Skeletal muscle satellite cell (primary cell): Measurements from ENCODE around the gene KLHL30.

Experiments
- H3K27me3 ChIP-seq: 2 replicates; pipeline ENCODE4 v1.7.0; 2013; ENCODE audit warnings: low read length; ENCODE audit not compliant: control insufficient read depth, insufficient read depth
- H3K36me3 ChIP-seq: 2 replicates; pipeline ENCODE4 v1.7.0; 2013; ENCODE audit warnings: mild to moderate bottlenecking, control low read depth, low read length; ENCODE audit not compliant: insufficient read depth
- H3K4me1 ChIP-seq: 2 replicates; pipeline ENCODE4 v1.7.0; 2013; ENCODE audit warnings: low read length; ENCODE audit not compliant: control insufficient read depth, insufficient read depth
- H3K4me2 ChIP-seq: 2 replicates; pipeline ENCODE4 v1.7.0; 2013; ENCODE audit warnings: mild to moderate bottlenecking, low read length
- H3K4me3 ChIP-seq: 2 replicates; pipeline ENCODE4 v1.7.0; 2013; ENCODE audit warnings: low read length
- H3K9ac ChIP-seq: 2 replicates; pipeline ENCODE4 v1.7.0; 2013; ENCODE audit warnings: mild to moderate bottlenecking, low read depth, low read length, moderate library complexity
- H3K9me3 ChIP-seq: replicated peaks from 2 replicates; pipeline ENCODE4 v1.7.0; 2013; ENCODE audit warnings: mild to moderate bottlenecking, control low read depth, low read length

Gene KLHL30

DNA sequence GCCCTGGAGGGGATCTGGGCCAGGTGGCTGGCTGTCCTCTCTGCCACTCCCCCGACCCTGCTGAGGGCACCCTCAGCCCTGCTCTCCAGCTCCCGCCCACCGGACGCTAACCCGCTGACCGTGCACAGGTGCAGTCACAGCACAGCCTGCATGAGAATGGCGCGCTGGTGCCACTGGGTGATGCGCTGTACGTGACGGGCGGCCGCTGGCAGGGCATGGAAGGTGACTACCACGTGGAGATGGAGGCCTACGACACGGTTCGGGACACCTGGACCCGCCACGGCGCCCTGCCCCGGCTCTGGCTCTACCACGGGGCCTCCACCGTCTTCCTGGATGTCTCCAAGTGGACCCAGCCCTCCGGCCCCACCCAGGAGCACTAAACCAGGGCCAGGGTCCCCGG is 12.2 kb downstream of the KLHL30 start:
- peaks cover 8% of the 10 kb centered on the region for H3K4me1 ChIP-seq
- H3K4me3 ChIP-seq, result no peak overlapping the region
- H3K4me2 ChIP-seq, result no peak overlapping the region
- H3K36me3 ChIP-seq, result no peaks in the 10 kb centered on the region
- no peaks in the 10 kb centered on the region for H3K9me3 ChIP-seq
- H3K9ac ChIP-seq, result no peak overlapping the region
- no peaks in the 10 kb centered on the region for H3K27me3 ChIP-seq

DNA sequence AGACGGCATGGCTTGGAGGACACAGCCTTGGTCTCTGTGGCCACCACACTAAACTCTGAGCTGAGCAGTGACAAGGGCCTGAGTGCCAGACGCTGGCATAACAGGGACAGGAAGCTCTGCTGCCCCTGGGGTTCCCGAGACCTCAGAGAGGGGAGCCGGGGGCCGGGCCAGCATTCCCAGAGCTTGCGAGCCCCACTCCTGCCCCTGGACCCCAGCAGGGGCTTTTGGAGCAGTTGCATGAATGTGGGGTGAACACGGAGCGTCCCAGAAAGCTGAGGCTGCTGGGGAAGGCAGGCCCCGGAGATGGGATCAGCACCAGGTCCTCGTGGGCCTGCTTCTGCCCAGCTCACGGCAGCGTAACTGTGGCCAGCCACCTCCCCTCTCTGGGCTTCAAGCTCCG is 12.7 kb downstream of the KLHL30 start:
- H3K4me3 ChIP-seq, result no peak overlapping the region
- H3K4me2 ChIP-seq, result no peak overlapping the region
- H3K9me3 ChIP-seq, result no peaks in the 10 kb centered on the region
- H3K36me3 ChIP-seq, result no peaks in the 10 kb centered on the region
- no peak overlapping the region for H3K9ac ChIP-seq
- no peaks in the 10 kb centered on the region for H3K27me3 ChIP-seq
- peaks cover 13% of the 10 kb centered on the region for H3K4me1 ChIP-seq

DNA sequence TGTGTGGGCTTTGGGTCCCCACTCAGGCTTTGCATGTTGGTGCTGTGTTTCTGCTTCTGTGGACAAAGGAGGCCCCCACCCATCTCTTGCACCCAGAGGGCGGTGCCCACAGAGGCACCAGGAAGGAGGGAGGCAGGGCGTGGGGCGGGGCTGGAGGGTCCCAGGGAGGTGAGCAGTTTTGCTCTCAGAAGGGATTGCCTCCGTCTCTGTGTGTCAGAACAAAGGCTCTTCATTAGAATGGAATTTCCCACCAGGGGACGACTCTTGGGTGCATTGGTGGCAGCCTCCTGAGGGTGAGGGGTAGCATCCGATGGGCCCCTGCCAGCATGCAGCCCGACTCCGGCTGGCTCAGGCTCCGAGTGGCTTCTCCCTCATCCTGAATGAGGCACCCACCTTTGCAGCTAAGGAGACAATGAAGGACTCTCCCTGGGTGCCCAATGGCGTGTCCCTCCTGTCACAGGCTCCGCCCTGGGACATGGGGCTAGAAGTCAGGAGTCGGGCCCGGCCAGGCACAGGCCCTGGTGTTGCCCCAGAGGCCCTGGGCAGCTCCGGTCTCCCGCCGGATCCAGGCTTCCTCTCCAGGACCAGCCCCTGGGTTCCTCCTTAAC is 13.3 kb downstream of the KLHL30 start:
- Histone ChIP-seq H3K4me1 (peaks cover 13% of the 10 kb centered on the region), H3K9me3 (no peaks in the 10 kb centered on the region), H3K4me3 (no peak overlapping the region), H3K36me3 (no peaks in the 10 kb centered on the region), H3K4me2 (no peak overlapping the region), H3K9ac (no peak overlapping the region), H3K27me3 (no peaks in the 10 kb centered on the region)

DNA sequence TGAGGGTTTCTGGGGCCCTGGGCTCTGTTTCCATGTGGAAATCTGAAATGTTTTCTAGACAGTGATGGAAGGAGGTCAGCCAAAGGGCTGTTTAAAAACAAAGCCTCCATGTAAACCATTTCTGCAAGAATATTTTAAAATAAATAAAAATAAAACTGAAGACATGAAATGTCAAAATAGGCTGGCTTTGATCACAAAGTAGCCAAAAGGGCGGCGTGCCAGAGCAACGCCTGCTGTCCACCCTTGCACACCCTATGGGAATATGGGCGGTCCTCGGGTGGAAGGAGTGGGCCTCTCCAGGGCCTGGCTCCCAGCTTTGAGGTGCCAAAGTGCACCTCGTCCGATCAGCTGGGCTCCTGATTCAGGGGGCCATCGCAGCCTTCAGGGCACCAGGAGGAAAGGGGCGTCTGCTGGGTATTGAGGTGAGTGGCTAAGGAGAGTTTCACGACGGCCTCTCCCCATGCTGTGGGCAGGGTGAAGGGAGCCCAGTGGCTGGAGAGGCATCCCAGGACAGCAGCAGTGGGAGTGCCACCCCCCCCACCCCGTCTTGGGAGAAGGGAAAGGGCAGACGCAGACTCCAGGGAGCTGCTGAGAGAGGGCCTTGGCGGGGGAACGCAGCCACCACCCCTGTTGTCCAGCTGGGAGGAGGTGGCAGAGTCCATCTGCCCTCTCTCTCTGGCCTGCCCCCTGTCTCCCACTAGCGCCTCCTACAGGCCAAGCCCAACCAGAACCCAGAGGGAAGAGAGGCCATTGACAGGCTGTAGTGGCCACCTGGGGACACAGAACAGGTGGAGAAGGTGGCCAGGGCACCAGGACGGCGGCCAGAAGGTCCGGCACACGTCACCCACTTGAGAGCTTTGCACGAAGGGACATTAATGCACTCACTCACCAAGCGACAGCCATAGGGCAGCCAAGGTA is 14.6 kb downstream of the KLHL30 start:
- H3K27me3 ChIP-seq, result no peaks in the 10 kb centered on the region
- H3K9me3 ChIP-seq, result no peaks in the 10 kb centered on the region
- no peaks in the 10 kb centered on the region for H3K36me3 ChIP-seq
- H3K9ac ChIP-seq, result no peak overlapping the region
- no peak overlapping the region for H3K4me2 ChIP-seq
- no peak overlapping the region for H3K4me3 ChIP-seq
- peaks cover 13% of the 10 kb centered on the region for H3K4me1 ChIP-seq

DNA sequence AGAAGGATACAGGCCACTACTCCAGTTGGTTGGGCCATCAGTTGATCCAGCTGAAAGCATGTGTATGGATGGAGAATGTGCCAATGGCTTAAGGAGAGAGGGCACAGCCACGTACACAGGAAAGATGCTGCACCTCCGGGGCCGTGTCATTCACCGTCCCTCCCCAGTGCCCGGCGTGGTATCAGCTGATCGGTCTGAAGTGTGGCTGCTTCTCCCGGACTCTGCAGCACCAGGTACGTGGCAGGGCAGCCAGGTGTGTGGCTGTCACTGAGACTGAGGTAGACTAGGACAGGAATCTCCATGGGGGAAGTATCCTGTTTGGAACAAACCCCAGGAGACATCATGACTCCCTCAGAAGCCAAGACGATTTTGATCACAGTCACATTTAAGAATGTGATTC is 16.1 kb downstream of the KLHL30 start:
- no peak overlapping the region for H3K4me3 ChIP-seq
- H3K36me3 ChIP-seq, result no peaks in the 10 kb centered on the region
- no peaks in the 10 kb centered on the region for H3K9me3 ChIP-seq
- H3K9ac ChIP-seq, result no peak overlapping the region
- no peaks in the 10 kb centered on the region for H3K27me3 ChIP-seq
- H3K4me1 ChIP-seq, result peaks cover 18% of the 10 kb centered on the region
- no peak overlapping the region for H3K4me2 ChIP-seq

DNA sequence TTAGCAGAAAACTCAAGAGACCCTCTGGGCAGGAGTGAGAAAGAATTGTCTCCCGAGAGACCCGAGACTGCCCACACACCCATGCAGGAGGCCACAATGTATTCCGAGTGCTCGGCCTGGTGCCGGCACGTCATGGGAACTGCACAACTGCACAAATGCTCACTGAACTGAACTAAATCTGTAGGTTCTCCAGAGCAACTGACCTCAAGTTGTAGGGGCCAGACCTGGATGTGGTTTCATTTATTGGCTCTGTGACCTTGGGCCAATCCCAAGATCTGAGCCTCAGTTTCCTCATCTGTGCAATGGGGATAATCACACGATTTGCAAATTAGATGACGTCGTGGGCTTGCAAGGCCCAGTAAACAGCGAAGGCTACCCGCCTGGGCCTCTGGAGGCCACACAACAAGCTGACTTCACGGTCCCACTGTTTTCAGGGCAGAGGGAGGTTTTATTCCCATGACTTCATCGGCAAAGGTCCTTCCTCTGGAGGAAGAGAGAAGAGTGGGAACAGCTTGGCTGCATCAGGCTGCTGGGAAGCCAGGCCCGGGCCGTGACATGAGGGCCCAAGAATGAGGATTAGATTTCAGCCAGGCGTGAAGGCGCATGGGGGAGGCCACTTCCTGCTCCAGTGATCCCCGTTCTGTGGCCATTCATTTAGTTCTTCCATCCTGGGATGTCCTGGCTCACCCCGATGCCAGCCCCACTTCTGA is 16.7 kb downstream of the KLHL30 start:
- H3K36me3 ChIP-seq, result no peaks in the 10 kb centered on the region
- peak overlapping the region; percentile 62 for H3K9ac ChIP-seq
- no peaks in the 10 kb centered on the region for H3K27me3 ChIP-seq
- peaks cover 24% of the 10 kb centered on the region for H3K4me1 ChIP-seq
- no peak overlapping the region for H3K4me2 ChIP-seq
- H3K9me3 ChIP-seq, result no peaks in the 10 kb centered on the region
- H3K4me3 ChIP-seq, result no peak overlapping the region

DNA sequence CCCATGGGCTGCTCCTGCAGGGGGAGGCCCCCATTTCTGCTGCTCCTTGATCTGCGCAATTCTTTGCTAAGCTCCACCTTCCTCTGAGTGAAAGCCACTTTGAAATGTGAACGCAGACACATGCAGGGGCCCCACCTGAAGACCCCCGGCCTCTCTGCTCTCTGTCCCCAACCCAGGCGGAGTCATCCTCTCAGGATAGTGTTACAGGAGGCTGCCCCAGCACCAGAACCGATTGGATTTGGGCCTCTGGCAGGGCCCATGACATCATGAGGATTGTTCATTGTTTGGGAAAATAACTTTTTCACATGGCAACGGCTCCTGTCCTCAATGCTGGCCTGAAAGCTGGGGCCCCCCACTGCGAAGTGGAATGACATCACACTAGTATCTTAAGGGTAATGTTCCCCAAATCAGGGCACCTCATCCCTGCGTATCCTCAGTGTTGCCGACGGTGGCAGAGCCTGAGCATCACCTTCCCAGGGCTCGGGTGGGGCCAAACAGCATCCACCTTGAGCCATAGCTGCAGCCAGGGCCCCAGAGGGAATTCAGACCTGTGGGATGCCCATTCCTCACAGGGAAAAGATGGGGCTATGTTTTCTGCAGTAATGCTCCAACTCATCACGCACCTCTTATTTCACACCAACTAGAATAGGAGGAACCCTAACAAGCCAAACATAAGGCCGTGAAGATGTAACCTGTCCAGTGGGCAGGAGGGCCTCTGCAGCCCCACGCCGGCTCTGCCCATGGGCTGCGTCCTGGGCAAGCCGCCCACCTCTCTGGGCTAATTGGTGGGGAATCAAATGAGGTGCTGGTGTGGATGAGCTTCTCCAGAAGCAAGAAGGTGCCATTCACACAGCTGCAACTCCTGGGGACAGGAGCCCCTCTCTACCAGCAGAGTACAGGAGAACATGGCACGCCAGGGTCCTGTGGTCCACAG is 17.6 kb downstream of the KLHL30 start:
- Histone ChIP-seq H3K9me3 (no peaks in the 10 kb centered on the region), H3K9ac (peak overlapping the region; percentile 62)

DNA sequence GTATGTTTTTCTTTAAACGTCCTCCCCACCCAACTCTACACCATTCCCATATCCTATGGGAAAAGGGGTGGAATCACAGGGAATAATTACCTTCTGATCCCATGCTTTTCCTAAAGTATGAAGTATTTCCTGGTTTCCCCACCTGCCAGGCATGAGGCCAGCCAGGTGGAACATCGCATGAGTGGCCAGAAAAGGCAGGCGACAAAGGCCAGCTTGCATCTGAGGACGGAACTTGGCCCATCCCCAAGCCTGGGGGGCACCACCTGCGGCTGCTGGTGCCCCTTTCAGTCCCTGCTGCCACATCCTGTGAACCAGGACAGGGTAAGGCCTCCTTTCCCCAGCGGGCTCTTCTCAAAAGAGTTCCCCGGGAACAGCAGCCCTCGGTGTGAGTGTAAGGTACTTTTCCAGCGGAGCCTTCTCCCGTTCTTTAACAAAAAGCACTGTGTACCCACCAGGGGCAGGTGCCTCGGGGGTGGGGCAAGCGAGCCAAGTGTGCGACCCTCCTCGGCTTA is 19.1 kb downstream of the KLHL30 start:
- H3K9ac ChIP-seq, result no peak overlapping the region
- H3K27me3 ChIP-seq, result no peaks in the 10 kb centered on the region
- peaks cover 32% of the 10 kb centered on the region for H3K4me1 ChIP-seq
- H3K4me3 ChIP-seq, result no peak overlapping the region
- H3K36me3 ChIP-seq, result no peaks in the 10 kb centered on the region
- no peaks in the 10 kb centered on the region for H3K9me3 ChIP-seq
- H3K4me2 ChIP-seq, result no peak overlapping the region

More for the DNA sequence above, 17.6 kb downstream of the KLHL30 start:
- no peaks in the 10 kb centered on the region for H3K36me3 ChIP-seq
- H3K4me2 ChIP-seq, result no peak overlapping the region
- H3K4me1 ChIP-seq, result peaks cover 32% of the 10 kb centered on the region
- no peak overlapping the region for H3K4me3 ChIP-seq
- no peaks in the 10 kb centered on the region for H3K27me3 ChIP-seq

DNA sequence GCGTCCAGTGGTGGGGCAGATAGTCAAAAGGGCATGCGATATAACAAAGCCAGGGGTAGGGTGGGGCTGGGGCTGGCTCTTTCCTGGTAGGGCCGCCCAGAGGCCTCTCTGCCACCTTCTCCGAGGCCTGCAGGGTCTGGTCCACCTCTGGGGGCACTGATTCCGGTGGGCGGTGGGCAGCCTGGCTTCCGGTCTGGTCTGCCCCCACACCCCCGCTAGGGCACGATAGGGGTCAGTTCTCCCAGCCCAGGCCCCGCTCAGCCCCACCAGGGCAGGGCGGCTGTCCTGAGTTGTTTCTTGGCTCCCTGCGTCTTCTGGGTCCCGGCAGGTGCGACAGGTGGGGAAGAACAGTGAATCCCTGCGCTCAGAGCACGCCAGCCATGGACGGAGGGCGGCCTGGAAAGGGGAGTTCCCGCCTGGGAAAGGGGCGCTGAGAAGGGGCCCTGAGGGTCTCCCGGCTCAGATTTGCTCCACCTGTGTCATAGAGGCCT is 19.6 kb downstream of the KLHL30 start:
- Histone ChIP-seq H3K27me3 (no peaks in the 10 kb centered on the region), H3K4me3 (no peak overlapping the region), H3K9me3 (no peaks in the 10 kb centered on the region), H3K9ac (no peak overlapping the region), H3K4me2 (no peak overlapping the region), H3K4me1 (peaks cover 32% of the 10 kb centered on the region), H3K36me3 (no peaks in the 10 kb centered on the region)

DNA sequence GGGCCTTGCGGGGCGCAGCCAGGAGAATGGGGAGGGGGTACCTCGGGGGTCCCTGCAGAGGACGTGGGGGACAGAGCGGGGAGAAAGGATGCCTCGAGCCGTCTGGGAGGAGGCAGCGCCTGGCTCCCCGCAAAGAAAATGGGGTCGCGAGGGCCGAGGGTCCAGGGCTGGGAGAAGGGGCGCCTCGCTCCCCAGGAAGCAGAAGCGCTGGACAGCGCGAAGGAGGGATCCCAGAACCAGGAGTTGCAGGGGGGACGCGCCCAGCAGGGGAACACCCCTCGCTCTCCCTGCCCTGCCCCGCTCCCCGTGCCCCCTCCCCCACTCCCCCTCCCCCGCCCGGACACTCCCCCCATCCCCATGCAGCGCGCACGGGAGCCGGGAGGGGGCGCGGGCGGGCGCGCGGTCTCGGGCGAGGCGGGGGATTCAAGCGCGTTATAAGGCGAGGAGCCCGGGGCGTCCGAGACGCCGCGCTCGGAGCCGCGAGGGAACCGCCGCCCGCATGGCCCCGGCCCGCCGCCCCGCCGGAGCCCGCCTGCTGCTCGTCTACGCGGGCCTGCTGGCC is 20.1 kb downstream of the KLHL30 start, which contains the start of gene ERFE:
ERFE (plus strand) TSS at position 462 of the 562 bp plus-strand sequence; CDS start at position 500, 38 bp downstream.
- Histone ChIP-seq H3K9ac (peak within 1 kb of the TSS; percentile 82), H3K4me2 (peak within 1 kb of the TSS; percentile 84), H3K4me3 (peak within 1 kb of the TSS; percentile 70), H3K9me3 (no peaks in the 10 kb centered on the region), H3K4me1 (peaks cover 32% of the 10 kb centered on the region), H3K36me3 (no peaks in the 10 kb centered on the region), H3K27me3 (no peaks in the 10 kb centered on the region)
